H7 (cell line): ENCODE results near the gene LRRIQ1. TPM values are rescaled to one million over a fixed set of nuclear protein-coding genes. Genes with fewer than 3 reads are reported as not detected.
"Not testable (repeated sequence)": the region's sequence is repeated elsewhere in the genome, so short reads cannot be mapped to it uniquely, and the experiment has no call there.

Experiments used
- DNase-seq: peaks from one replicate; pipeline ENCODE4 v3.0.0; 2012
- H3K27me3 ChIP-seq: 2 replicates; pipeline ENCODE4 v1.6.0; 2011; ENCODE audit warnings: mild to moderate bottlenecking, low read length; ENCODE audit not compliant: control insufficient read depth, insufficient read depth
- H3K36me3 ChIP-seq: replicated peaks from 2 replicates; pipeline ENCODE4 v1.5.1; 2011; ENCODE audit warnings: low read length; ENCODE audit not compliant: control insufficient read depth, insufficient read depth
- H3K4me3 ChIP-seq: 2 replicates; pipeline ENCODE4 v1.5.1; 2011; ENCODE audit warnings: low read depth, mild to moderate bottlenecking, control low read depth, low read length, moderate library complexity; ENCODE audit not compliant: insufficient read depth
- total RNA-seq: library from RNA; depleted of rRNA; stranded (reverse); fragments of >200 nt; shearing (Covaris generic); gene quantifications from 2 replicates; pipeline ENCODE4 v1.2.3, GENCODE V29; 2014; rRNA removed

LRRIQ1 gene
- 0.17 and 0.33 TPM in 2 replicates for total RNA-seq

DNA sequence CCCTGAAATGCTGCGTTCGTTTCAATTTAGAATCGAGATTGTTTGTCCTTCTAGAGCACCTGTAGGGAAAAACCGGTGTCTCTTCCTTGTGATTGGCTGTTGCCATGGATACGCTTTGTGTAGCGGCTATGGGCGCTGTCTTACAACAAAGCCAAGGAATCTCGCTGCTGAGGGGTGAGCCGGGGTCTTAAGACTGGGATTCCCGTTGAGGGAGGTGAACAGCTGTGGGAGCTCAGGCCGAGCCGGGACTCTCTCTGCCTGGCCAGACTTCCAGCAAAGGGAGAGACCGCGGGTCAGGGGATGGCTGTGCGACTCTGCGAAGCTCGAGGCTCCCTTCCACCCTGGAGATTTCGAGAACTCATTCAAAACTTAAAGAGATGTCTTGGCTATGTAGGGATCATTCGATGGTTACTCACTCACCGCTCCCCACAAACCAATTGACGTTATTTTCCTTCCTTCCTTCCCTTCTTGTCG, at the start of gene LRRIQ1, which contains the start of gene TSPAN19:
TSS of gene LRRIQ1 (plus strand) at position 118 of the 474 bp plus-strand sequence. CDS start 1,826 bp downstream, outside the sequence.
TSS of gene TSPAN19 (minus strand) at position 44 of the 474 bp plus-strand sequence. CDS start 6,331 bp downstream, outside the sequence.
- Histone ChIP-seq H3K27me3 (no peaks in the 10 kb centered on the region; the same call in 1 of the 2 replicates), H3K36me3 (no peaks in the 10 kb centered on the region), H3K4me3 (peak within 1 kb of the TSS; percentile 59)
- DNase-seq, result peak; percentile 73

DNA sequence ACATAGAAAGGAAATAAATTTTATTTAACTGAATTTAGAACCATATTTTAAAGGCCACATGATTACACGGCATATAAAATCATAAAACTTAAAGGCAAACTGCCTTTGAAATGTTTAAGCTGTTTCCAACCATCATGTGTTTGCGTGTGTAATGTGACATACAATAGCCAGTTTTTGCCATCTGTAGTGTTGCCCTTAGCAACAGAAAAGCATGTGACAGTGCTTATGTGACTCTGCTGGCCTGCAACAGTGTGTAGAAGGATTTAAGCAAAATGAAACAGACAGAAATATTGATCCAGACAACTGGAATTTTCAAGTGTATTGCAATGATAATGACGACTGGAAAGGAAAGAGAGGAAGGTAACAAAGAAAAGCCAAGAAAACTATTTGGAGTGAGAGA, 49.6 kb upstream of the LRRIQ1 start:
- Histone ChIP-seq H3K4me3 (no peak overlapping the region), H3K36me3 (no peaks in the 10 kb centered on the region)
- no peak for DNase-seq

DNA sequence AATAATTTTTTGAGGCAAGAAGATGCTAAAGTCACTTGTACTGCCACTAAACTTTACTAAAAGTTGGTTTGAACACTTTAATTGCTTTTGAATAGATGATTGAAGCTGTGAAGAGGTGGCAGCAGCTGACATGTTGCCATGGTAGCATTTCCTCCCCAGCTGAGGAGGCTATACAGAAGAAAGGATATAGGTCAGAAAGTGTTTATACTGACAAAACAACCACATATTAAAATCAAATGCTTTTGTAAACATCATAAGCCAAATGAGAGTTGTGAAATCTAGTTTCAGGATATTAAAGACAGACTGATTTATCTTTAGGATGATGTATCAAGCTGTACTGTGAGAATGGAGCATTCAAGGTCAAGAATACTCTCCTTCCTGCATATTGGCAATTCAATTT, 41.7 kb upstream of the LRRIQ1 start:
- DNase-seq, result no peak

More for the DNA sequence above, 49.6 kb upstream of the LRRIQ1 start:
- no peaks in the 10 kb centered on the region for H3K27me3 ChIP-seq

DNA sequence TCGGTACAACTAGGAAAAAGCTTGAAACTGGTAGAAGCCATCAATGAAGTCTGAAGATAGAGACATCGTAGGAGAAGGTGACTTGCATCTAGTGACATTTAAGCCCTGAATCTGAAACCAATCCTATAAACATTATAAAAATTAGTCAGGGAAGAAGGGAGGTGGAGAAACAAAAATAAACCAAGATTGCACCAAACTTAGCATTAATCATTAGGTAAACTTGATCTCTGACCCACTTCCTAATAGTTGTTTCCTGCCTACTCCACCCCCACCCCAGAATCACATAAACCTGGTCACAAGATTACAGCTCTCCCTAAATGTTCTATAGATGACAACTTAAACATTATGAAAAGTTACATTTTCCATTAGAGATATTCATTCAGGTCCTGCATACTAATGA, 40.5 kb upstream of the LRRIQ1 start:
- Histone ChIP-seq H3K27me3 (no peaks in the 10 kb centered on the region), H3K36me3 (no peaks in the 10 kb centered on the region), H3K4me3 (no peak overlapping the region)
- DNase-seq, result no peak

More for the DNA sequence above, 41.7 kb upstream of the LRRIQ1 start:
- no peaks in the 10 kb centered on the region for H3K36me3 ChIP-seq
- no peak overlapping the region for H3K4me3 ChIP-seq
- no peaks in the 10 kb centered on the region for H3K27me3 ChIP-seq

DNA sequence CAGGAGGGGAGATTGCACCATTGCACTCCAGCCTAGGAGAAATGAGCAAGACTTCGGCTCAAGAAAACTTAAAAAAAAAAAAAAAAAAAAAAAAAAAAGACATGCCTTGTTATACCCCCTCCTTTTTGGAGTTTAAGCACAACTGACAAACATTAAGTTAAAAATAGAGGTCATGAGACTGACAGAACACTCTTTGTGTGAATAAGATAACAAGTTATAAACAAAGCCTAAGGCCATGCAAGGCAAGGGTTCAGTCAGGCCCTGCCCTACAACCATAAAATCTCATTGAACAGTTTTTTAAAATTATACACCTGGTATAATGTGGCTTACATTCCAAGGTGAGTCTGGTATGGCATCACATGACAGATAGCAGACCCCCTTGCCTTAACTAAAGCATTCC, 39.4 kb upstream of the LRRIQ1 start:
- Histone ChIP-seq H3K36me3 (no peaks in the 10 kb centered on the region), H3K4me3 (no peak overlapping the region), H3K27me3 (no peaks in the 10 kb centered on the region)
- DNase-seq, result no peak

- H3K36me3 ChIP-seq, result no peaks in the 10 kb centered on the region
- no peak for DNase-seq
Observed at GRCh38 chr12:84998341-84998740, 37.8 kb upstream of the LRRIQ1 start.

DNA sequence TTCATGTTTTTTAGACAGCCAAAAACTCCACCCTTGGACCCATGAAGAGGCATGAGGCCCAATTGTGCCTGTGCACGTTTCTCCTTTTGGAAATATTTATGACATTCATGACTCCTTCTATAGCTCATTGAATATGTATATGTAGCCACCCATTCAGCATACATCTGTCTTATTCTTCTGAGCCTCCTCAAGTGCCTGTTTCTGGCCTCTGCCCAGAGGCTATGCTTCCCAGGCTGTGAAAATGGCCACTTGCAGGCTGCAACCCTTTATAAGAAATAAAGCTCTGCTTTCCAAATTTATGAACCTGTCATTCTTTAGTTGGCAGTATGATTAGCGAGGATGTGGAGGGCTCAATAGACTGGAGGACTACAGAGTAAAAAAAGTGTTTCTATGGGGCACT, 35.4 kb upstream of the LRRIQ1 start:
- no peak overlapping the region for H3K4me3 ChIP-seq
- DNase-seq, result no peak
- H3K27me3 ChIP-seq, result no peaks in the 10 kb centered on the region
- no peaks in the 10 kb centered on the region for H3K36me3 ChIP-seq

More at GRCh38 chr12:84998341-84998740, 37.8 kb upstream of the LRRIQ1 start:
- H3K27me3 ChIP-seq, result no peaks in the 10 kb centered on the region
- H3K4me3 ChIP-seq, result no peak overlapping the region

- DNase-seq, result no peak
- H3K4me3 ChIP-seq, result no peak overlapping the region
- no peaks in the 10 kb centered on the region for H3K27me3 ChIP-seq
- H3K36me3 ChIP-seq, result no peaks in the 10 kb centered on the region
Observed at GRCh38 chr12:85002778-85003296, 33.3 kb upstream of the LRRIQ1 start.

GRCh38 chr12:85004204-85004603, 31.9 kb upstream of the LRRIQ1 start:
- H3K36me3 ChIP-seq, result no peaks in the 10 kb centered on the region
- DNase-seq, result no peak
- H3K4me3 ChIP-seq, result no peak overlapping the region

DNA sequence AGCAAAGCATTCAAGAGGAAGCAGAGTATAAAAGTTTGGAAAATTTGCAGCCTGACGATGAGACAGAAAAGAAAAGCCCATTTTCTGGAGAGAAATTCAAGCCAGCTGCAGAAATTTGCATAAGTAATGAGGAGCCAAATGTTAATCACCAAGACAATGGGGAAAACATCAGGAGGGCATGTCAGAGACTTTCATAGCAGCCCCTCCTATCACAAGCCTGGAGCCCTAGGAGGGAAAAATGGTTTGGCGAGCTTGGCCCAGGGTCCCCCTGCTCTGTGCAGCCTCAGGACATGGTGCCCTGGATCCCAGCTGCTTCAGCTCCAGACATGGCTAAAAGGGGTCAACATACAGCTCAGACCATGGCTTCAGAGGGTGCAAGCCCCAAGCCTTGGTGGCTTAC, 31.1 kb upstream of the LRRIQ1 start:
- not testable (repeated sequence) for H3K4me3 ChIP-seq, H3K36me3 ChIP-seq, DNase-seq, H3K27me3 ChIP-seq

More at GRCh38 chr12:85004204-85004603, 31.9 kb upstream of the LRRIQ1 start:
- H3K27me3 ChIP-seq, result no peaks in the 10 kb centered on the region

- DNase-seq, result no peak
Observed at GRCh38 chr12:85005615-85006014, 30.5 kb upstream of the LRRIQ1 start.

GRCh38 chr12:85006206-85006605, 29.9 kb upstream of the LRRIQ1 start:
- no peak overlapping the region for H3K4me3 ChIP-seq
- H3K27me3 ChIP-seq, result no peaks in the 10 kb centered on the region
- H3K36me3 ChIP-seq, result no peaks in the 10 kb centered on the region
- no peak for DNase-seq

More at GRCh38 chr12:85005615-85006014, 30.5 kb upstream of the LRRIQ1 start:
- Histone ChIP-seq H3K27me3 (no peaks in the 10 kb centered on the region), H3K36me3 (no peaks in the 10 kb centered on the region), H3K4me3 (no peak overlapping the region)

GRCh38 chr12:85007836-85008235, 28.3 kb upstream of the LRRIQ1 start:
- Histone ChIP-seq H3K4me3 (no peak overlapping the region), H3K36me3 (no peaks in the 10 kb centered on the region), H3K27me3 (no peaks in the 10 kb centered on the region)
- no peak for DNase-seq

GRCh38 chr12:85016413-85016812, 19.7 kb upstream of the LRRIQ1 start:
- H3K27me3 ChIP-seq, result no peaks in the 10 kb centered on the region
- H3K4me3 ChIP-seq, result no peak overlapping the region
- DNase-seq, result no peak
- no peaks in the 10 kb centered on the region for H3K36me3 ChIP-seq

DNA sequence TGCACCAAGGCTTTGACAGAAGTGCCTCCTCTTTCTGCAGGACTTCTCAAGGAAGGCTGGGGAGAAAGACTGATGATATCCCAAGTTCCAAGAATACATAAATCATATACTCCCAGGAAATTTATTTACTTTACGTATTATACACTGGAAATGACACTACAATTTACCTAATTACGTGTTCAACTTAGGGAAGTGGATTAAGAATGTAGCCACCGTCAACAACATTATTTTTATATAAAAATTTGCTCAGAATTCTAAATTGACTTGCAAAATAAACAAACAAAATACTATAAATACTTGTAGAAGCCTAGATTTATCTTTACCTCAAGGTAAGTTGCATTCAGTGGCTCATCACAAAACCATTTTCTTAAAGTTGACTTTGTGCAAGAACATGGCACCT, 19.0 kb upstream of the LRRIQ1 start:
- Histone ChIP-seq H3K36me3 (no peaks in the 10 kb centered on the region), H3K4me3 (no peak overlapping the region), H3K27me3 (no peaks in the 10 kb centered on the region)
- DNase-seq, result no peak
